HEK293 (cell line): Measurements from ENCODE around the gene S100PBP.

Experiments
- CTCF ChIP-seq: fragments of 450-650 bp; formaldehyde crosslinking; IDR thresholded peaks from 2 replicates; pipeline ENCODE4 v1.5.1; 2016; ENCODE audit warnings: missing biosample characterization, missing genetic modification characterization
- ELK4 ChIP-seq: IDR thresholded peaks from 2 replicates; pipeline ENCODE4 v1.6.1; 2011; ENCODE audit warnings: mild to moderate bottlenecking, low read depth, low read length, borderline replicate concordance
- KLF8 ChIP-seq: fragments of 450-650 bp; formaldehyde crosslinking; IDR thresholded peaks from 2 replicates; pipeline ENCODE4 v1.5.1; 2016; ENCODE audit warnings: missing biosample characterization, missing genetic modification characterization
- SP2 ChIP-seq: fragments of 450-650 bp; formaldehyde crosslinking; IDR thresholded peaks from 2 replicates; pipeline ENCODE4 v1.5.1; 2016; ENCODE audit warnings: missing biosample characterization, missing genetic modification characterization
- ZNF580 ChIP-seq: fragments of 450-650 bp; formaldehyde crosslinking; IDR thresholded peaks from 2 replicates; pipeline ENCODE4 v1.5.1; 2016; ENCODE audit warnings: missing biosample characterization, missing genetic modification characterization

GRCh38 chr1:32906654-32907053 is 89.2 kb downstream of the S100PBP start:
- TF ChIP-seq CTCF (tag by site-specific recombination) (no peak), ZNF580 (tag by site-specific recombination) (no peak), KLF8 (no peak), ELK4 (no peak), SP2 (no peak)
